Gastrocnemius medialis (tissue), 4 donors: ENCODE data around the gene FANCD2. TPM values are rescaled to one million over a fixed set of nuclear protein-coding genes. Genes with fewer than 3 reads are reported as not detected.

Experiments used
- ATAC-seq, 2 donors: fragments of 150-250 bp; one replicate each; pipeline ENCODE4 v1.9.1; 2016
- DNase-seq, 2 donors: peaks; one replicate each; pipeline ENCODE4 v3.0.0-alpha.2; 2019
- H3K27ac ChIP-seq, 4 donors: fragments of 200-600 bp; sonication (generic); 1 replicate in 1 of 4; 2 replicates in 3 of 4; pipeline ENCODE4 v1.5.1; 2016 to 2018; ENCODE audit warnings: mild to moderate bottlenecking in 2 of 4, moderate library complexity in 1 of 4
- H3K27me3 ChIP-seq, 3 donors: fragments of 200-600 bp; sonication (generic) in 2 of 3; 1 replicate in 1 of 3; 2 replicates in 2 of 3; pipeline versions ENCODE4 v1.5.1 to v1.6.0; 2016 to 2019; ENCODE audit warnings: mild to moderate bottlenecking in 1 of 3, moderate library complexity in 1 of 3
- H3K36me3 ChIP-seq, 2 donors: fragments of 200-600 bp; sonication (generic) in 1 of 2; one replicate each; pipeline ENCODE4 v1.5.1; 2017 to 2018
- H3K4me1 ChIP-seq, 2 donors: fragments of 200-600 bp; sonication (generic) in 1 of 2; one replicate each; pipeline ENCODE4 v1.5.1; 2016 to 2017; ENCODE audit warnings: mild to moderate bottlenecking in 2 of 2
- H3K4me3 ChIP-seq, 4 donors: fragments of 200-600 bp; sonication (generic) in 3 of 4; 1 replicate in 1 of 4; 2 replicates in 3 of 4; pipeline ENCODE4 v1.5.1; 2016 to 2019; ENCODE audit warnings: mild to moderate bottlenecking in 2 of 4
- H3K9me3 ChIP-seq, 3 donors: fragments of 200-600 bp; sonication (generic) in 2 of 3; 1 replicate in 1 of 3; 2 replicates in 2 of 3; pipeline ENCODE4 v1.5.1; 2016 to 2019
- CTCF ChIP-seq, 5 experiments: fragments of 450-650 bp in 3 of 5; fragments of 200-600 bp in 2 of 5; sonication (generic) in 2 of 5; IDR thresholded peaks in 4 of 5; conservative IDR thresholded peaks in 1 of 5; 1 replicate in 4 of 5; 2 replicates in 1 of 5; pipeline ENCODE4 v1.5.1; 2016 to 2019; ENCODE audit warnings: antibody characterized with exemption in 5 of 5, mild to moderate bottlenecking in 3 of 5, moderate library complexity in 3 of 5
- POLR2A ChIP-seq, 2 donors: fragments of 450-650 bp; IDR thresholded peaks; one replicate each; pipeline ENCODE4 v1.6.1; 2017; ENCODE audit warnings: antibody characterized with exemption in 2 of 2, mild to moderate bottlenecking in 2 of 2, moderate library complexity in 2 of 2
- in situ Hi-C, 4 donors: fragments of 200-750 bp; cut with MboI; loops; one replicate each; pipeline versions ENCODE4 v1.15.0 to v1.8.0; 2017; ENCODE audit warnings: low sequenced_read_pairs in 4 of 4
- intact Hi-C: fragments of 100-400 bp; cut with DNase I; formaldehyde crosslinking; loops from one replicate; pipeline ENCODE4 v1.15.1; 2023; ENCODE audit warnings: low total_unique reads
- total RNA-seq, 4 donors: library from RNA; depleted of rRNA; stranded (reverse); fragments of >200 nt; gene quantifications; one replicate each; pipeline versions ENCODE4 v1.1.0 to v1.2.3, GENCODE V29; 2016

FANCD2 gene
- total RNA-seq, 4 donors from 2014 or later, result 0.46 to 1.3 (median 0.58) TPM; not detected in 1

GRCh38 chr3:10004506-10004905, 21.7 kb upstream of the FANCD2 start:
- in situ Hi-C loops, result no loop called here
- Histone ChIP-seq H3K4me1 (peaks cover 11 to 25% of the 10 kb centered on the region in 2 donors), H3K27me3 (no peaks in the 10 kb centered on the region), H3K9me3 (no peaks in the 10 kb centered on the region), H3K27ac (no peak overlapping the region), H3K4me3 (no peak overlapping the region), H3K36me3 (no peaks in the 10 kb centered on the region)
- ATAC-seq (no peak), DNase-seq (no peak)
- intact Hi-C loops, result no loop called here
- TF ChIP-seq CTCF (IDR thresholded peaks at IDR 0.05 in 4 of 5, conservative IDR thresholded peaks at IDR 0.05 in 1 of 5) (no peak), POLR2A (IDR thresholded peaks at IDR 0.05) (no peak)

- Histone ChIP-seq H3K27me3 (no peaks in the 10 kb centered on the region), H3K9me3 (no peaks in the 10 kb centered on the region), H3K36me3 (no peaks in the 10 kb centered on the region), H3K27ac (no peak overlapping the region), H3K4me1 (peaks cover 13 to 29% of the 10 kb centered on the region in 2 donors), H3K4me3 (no peak overlapping the region)
- ATAC-seq (no peak), DNase-seq (no peak)
- in situ Hi-C loops (no loop called here), intact Hi-C loops (no loop called here)
- TF ChIP-seq CTCF (IDR thresholded peaks at IDR 0.05 in 4 of 5, conservative IDR thresholded peaks at IDR 0.05 in 1 of 5) (no peak), POLR2A (IDR thresholded peaks at IDR 0.05) (no peak)
Observed at GRCh38 chr3:10004960-10005564, 21.2 kb upstream of the FANCD2 start.

- Histone ChIP-seq H3K9me3 (no peaks in the 10 kb centered on the region), H3K27me3 (no peaks in the 10 kb centered on the region), H3K36me3 (no peaks in the 10 kb centered on the region), H3K4me1 (peaks cover 20 to 34% of the 10 kb centered on the region in 2 donors), H3K27ac (no peak overlapping the region), H3K4me3 (no peak overlapping the region)
- DNase-seq (no peak), ATAC-seq (no peak)
- in situ Hi-C loops, result no loop called here
- intact Hi-C loops, result no loop called here
- TF ChIP-seq CTCF (IDR thresholded peaks at IDR 0.05 in 4 of 5, conservative IDR thresholded peaks at IDR 0.05 in 1 of 5), result no peak
- no peak for TF ChIP-seq POLR2A (IDR thresholded peaks at IDR 0.05)
Observed at GRCh38 chr3:10006048-10006761, 20.0 kb upstream of the FANCD2 start.

- TF ChIP-seq POLR2A (IDR thresholded peaks at IDR 0.05) (no peak), CTCF (IDR thresholded peaks at IDR 0.05 in 4 of 5, conservative IDR thresholded peaks at IDR 0.05 in 1 of 5) (no peak)
- Histone ChIP-seq H3K9me3 (no peaks in the 10 kb centered on the region), H3K27ac (no peak overlapping the region), H3K36me3 (no peaks in the 10 kb centered on the region), H3K4me1 (peaks cover 24 to 38% of the 10 kb centered on the region in 2 donors), H3K4me3 (no peak overlapping the region), H3K27me3 (no peaks in the 10 kb centered on the region)
- in situ Hi-C loops (no loop called here), intact Hi-C loops (no loop called here)
- no peak for ATAC-seq
- no peak for DNase-seq
Observed at GRCh38 chr3:10006762-10007090, 19.5 kb upstream of the FANCD2 start.
